ENCODE data around the gene SC5D. TPM values are rescaled to one million over a fixed set of nuclear protein-coding genes. Genes with fewer than 3 reads are reported as not detected.

The SC5D gene
- total RNA-seq, 1 donor from 2014 or later = 40.4 TPM

DNA sequence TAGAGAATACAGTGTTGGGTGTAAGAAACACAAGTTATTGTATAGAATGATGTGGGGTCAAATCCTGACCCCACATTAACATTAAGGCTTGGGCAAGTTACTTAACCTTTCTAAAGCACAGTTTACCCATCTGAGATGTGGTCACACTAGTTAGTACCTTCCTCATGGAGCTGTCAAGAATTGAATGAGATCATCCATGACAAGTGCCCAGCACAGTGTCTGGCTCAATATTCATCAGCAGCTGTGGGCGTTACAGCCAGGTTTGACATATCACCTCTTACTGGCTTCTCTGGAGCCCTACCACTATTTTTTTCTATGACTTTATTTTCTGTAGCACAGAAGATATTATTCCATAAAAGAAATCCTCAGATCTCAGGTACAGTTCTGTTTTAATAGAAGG, 57.2 kb downstream of the SC5D start:
- no peak overlapping the region for H3K27ac Mint-ChIP-seq

GRCh38 chr11:121350314-121351082, 57.9 kb downstream of the SC5D start:
- ChIA-PET POLR2A (no interaction called here), CTCF (no interaction called here)
- Mint-ChIP-seq H3K27me3 (peaks cover 3% of the 10 kb centered on the region), H3K4me3 (no peak overlapping the region), H3K4me1 (peaks cover 2% of the 10 kb centered on the region), H3K36me3 (ENCODE audit: low read depth) (no peaks in the 10 kb centered on the region), H3K27ac (no peak overlapping the region), H3K9me3 (no peaks in the 10 kb centered on the region)
- DNase-seq (no peak), ATAC-seq (ENCODE audit: low read depth) (no peak)
- intact Hi-C loops (cut with micrococcal nuclease) = no loop called here
- no peak for TF ChIP-seq CTCF (IDR thresholded peaks at IDR 0.05)

More for the DNA sequence above, 57.2 kb downstream of the SC5D start:
- peaks cover 3% of the 10 kb centered on the region for H3K27me3 Mint-ChIP-seq
- no peaks in the 10 kb centered on the region for H3K9me3 Mint-ChIP-seq
- CTCF ChIA-PET = no interaction called here
- intact Hi-C loops (cut with micrococcal nuclease) = no loop called here
- H3K4me3 Mint-ChIP-seq = no peak overlapping the region
- peaks cover 2% of the 10 kb centered on the region for H3K4me1 Mint-ChIP-seq
- POLR2A ChIA-PET = no interaction called here
- DNase-seq (no peak), ATAC-seq (ENCODE audit: low read depth) (no peak)
- no peak for TF ChIP-seq CTCF (IDR thresholded peaks at IDR 0.05)
- H3K36me3 Mint-ChIP-seq (ENCODE audit: low read depth) = no peaks in the 10 kb centered on the region

- Mint-ChIP-seq H3K4me3 (no peak overlapping the region), H3K9me3 (no peaks in the 10 kb centered on the region), H3K27me3 (peaks cover 3% of the 10 kb centered on the region), H3K4me1 (peaks cover 2% of the 10 kb centered on the region), H3K36me3 (ENCODE audit: low read depth) (no peaks in the 10 kb centered on the region), H3K27ac (no peak overlapping the region)
- POLR2A ChIA-PET = no interaction called here
- intact Hi-C loops (cut with micrococcal nuclease) = no loop called here
- CTCF ChIA-PET = no interaction called here
- ATAC-seq (ENCODE audit: low read depth) (no peak), DNase-seq (no peak)
- no peak for TF ChIP-seq CTCF (IDR thresholded peaks at IDR 0.05)
These were observed 58.6 kb downstream of the SC5D start for GRCh38 chr11:121351083-121351630.

GRCh38 chr11:121352251-121352891, 59.8 kb downstream of the SC5D start:
- Mint-ChIP-seq H3K27me3 (peaks cover 3% of the 10 kb centered on the region), H3K27ac (no peak overlapping the region), H3K36me3 (ENCODE audit: low read depth) (no peaks in the 10 kb centered on the region), H3K9me3 (no peaks in the 10 kb centered on the region), H3K4me3 (no peak overlapping the region), H3K4me1 (peaks cover 2% of the 10 kb centered on the region)
- ATAC-seq (ENCODE audit: low read depth) (no peak), DNase-seq (no peak)
- ChIA-PET POLR2A (interaction anchor here (1.4 kb wide), 1 partner anchor 14 kb away, joined by 3 read pairs; no protein-coding TSS in a partner anchor), CTCF (no interaction called here)
- TF ChIP-seq CTCF (IDR thresholded peaks at IDR 0.05) = no peak
- intact Hi-C loops (cut with micrococcal nuclease) = no loop called here

- POLR2A ChIA-PET = no interaction called here
- H3K36me3 Mint-ChIP-seq (ENCODE audit: low read depth) = no peaks in the 10 kb centered on the region
- no peak overlapping the region for H3K27ac Mint-ChIP-seq
- CTCF ChIA-PET = no interaction called here
- ATAC-seq (ENCODE audit: low read depth) = no peak
- no peak for DNase-seq
- intact Hi-C loops (cut with micrococcal nuclease) = no loop called here
- no peak overlapping the region for H3K4me3 Mint-ChIP-seq
- H3K9me3 Mint-ChIP-seq = no peaks in the 10 kb centered on the region
- no peak for TF ChIP-seq CTCF (IDR thresholded peaks at IDR 0.05)
- H3K27me3 Mint-ChIP-seq = peaks cover 3% of the 10 kb centered on the region
- H3K4me1 Mint-ChIP-seq = peaks cover 2% of the 10 kb centered on the region
These were observed 61.6 kb downstream of the SC5D start for GRCh38 chr11:121354192-121354591.
